Testis (tissue), 3 donors: ENCODE data around the gene RSPH1. TPM values are rescaled to one million over a fixed set of nuclear protein-coding genes. Genes with fewer than 3 reads are reported as not detected.

Source experiments
- DNase-seq: peaks from one replicate; pipeline ENCODE4 v3.0.0-alpha.2; 2019
- H3K27ac ChIP-seq, 2 donors: fragments of 200-600 bp; sonication (generic); one replicate each; pipeline ENCODE4 v1.5.1; 2019
- H3K27me3 ChIP-seq: fragments of 200-600 bp; sonication (generic); one replicate; pipeline ENCODE4 v1.5.1; 2019
- H3K36me3 ChIP-seq: fragments of 200-600 bp; sonication (generic); one replicate; pipeline ENCODE4 v1.5.1; 2017; ENCODE audit warnings: low read depth; ENCODE audit errors: missing control alignments
- H3K4me1 ChIP-seq: fragments of 200-600 bp; sonication (generic); one replicate; pipeline ENCODE4 v1.5.1; 2019
- H3K4me3 ChIP-seq, 2 donors: fragments of 200-600 bp; sonication (generic); one replicate each; pipeline ENCODE4 v1.5.1; 2017 to 2019
- H3K9me3 ChIP-seq: fragments of 200-600 bp; sonication (generic); one replicate; pipeline ENCODE4 v1.5.1; 2017
- POLR2A ChIP-seq: fragments of 450-650 bp; IDR thresholded peaks from one replicate; pipeline ENCODE4 v1.6.1; 2017; ENCODE audit warnings: antibody characterized with exemption, mild to moderate bottlenecking, moderate library complexity
- WGBS, 2 donors: methylation state at CpG; one replicate each; pipeline ENCODE4 v1.1.5; 2018; 5-methylcytosine and 5-hydroxymethylcytosine counted together
- intact Hi-C: fragments of 100-400 bp; cut with DNase I; formaldehyde crosslinking; loops from one replicate; pipeline ENCODE4 v1.15.1; 2023; ENCODE audit warnings: low total_unique reads
- polyA plus RNA-seq: library from polyadenylated mRNA; stranded (reverse); fragments of 350-450 nt; fragmentation: Illumina TruSeq; extraction: RNeasy Lipid Tissue Mini Kit (QIAGEN cat#74804); gene quantifications from one replicate; pipeline ENCODE4 v1.2.3, GENCODE V29; 2014; ENCODE audit warnings: low read depth, low replicate concordance; ENCODE audit not compliant: insufficient read depth
- total RNA-seq, 2 donors: library from RNA; depleted of rRNA; stranded (reverse); fragments of >200 nt; gene quantifications; one replicate each; pipeline ENCODE4 v1.2.3, GENCODE V29; 2016
- TF ChIP-seq, protein P1 (sequence below), 3 experiments: fragments of 450-650 bp in 2 of 3; fragments of 200-600 bp in 1 of 3; sonication (generic) in 1 of 3; IDR thresholded peaks; one replicate each; pipeline ENCODE4 v1.5.1; 2016 to 2019; ENCODE audit warnings: antibody characterized with exemption in 3 of 3, mild to moderate bottlenecking in 2 of 3, moderate library complexity in 1 of 3

The RSPH1 gene
- total and polyA plus RNA-seq, 3 donors from 2014 or later: 10.4 to 59.6 (median 20.8) TPM

- peaks cover 13% of the 10 kb centered on the region for H3K4me1 ChIP-seq
- intact Hi-C loops: no loop called here
- no peaks in the 10 kb centered on the region for H3K27me3 ChIP-seq
- H3K27ac ChIP-seq: peak overlapping the region; percentile 48 to 74
- TF ChIP-seq, protein P1, sequence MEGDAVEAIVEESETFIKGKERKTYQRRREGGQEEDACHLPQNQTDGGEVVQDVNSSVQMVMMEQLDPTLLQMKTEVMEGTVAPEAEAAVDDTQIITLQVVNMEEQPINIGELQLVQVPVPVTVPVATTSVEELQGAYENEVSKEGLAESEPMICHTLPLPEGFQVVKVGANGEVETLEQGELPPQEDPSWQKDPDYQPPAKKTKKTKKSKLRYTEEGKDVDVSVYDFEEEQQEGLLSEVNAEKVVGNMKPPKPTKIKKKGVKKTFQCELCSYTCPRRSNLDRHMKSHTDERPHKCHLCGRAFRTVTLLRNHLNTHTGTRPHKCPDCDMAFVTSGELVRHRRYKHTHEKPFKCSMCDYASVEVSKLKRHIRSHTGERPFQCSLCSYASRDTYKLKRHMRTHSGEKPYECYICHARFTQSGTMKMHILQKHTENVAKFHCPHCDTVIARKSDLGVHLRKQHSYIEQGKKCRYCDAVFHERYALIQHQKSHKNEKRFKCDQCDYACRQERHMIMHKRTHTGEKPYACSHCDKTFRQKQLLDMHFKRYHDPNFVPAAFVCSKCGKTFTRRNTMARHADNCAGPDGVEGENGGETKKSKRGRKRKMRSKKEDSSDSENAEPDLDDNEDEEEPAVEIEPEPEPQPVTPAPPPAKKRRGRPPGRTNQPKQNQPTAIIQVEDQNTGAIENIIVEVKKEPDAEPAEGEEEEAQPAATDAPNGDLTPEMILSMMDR (IDR thresholded peaks at IDR 0.05): no peak
- no peak for DNase-seq
- H3K4me3 ChIP-seq: no peak overlapping the region
- H3K36me3 ChIP-seq: no peaks in the 10 kb centered on the region
- 32 to 46% methylated on average over 15 of the region's 15 CpGs for WGBS, 2 donors
- H3K9me3 ChIP-seq: no peaks in the 10 kb centered on the region
Observed at GRCh38 chr21:42525029-42525581, 29.1 kb upstream of the RSPH1 start.

GRCh38 chr21:42524341-42525028 lies 28.5 kb upstream of the RSPH1 start:
- peaks cover 13% of the 10 kb centered on the region for H3K4me1 ChIP-seq
- TF ChIP-seq, protein P1 (IDR thresholded peaks at IDR 0.05): no peak
- no peak for TF ChIP-seq POLR2A
- no peaks in the 10 kb centered on the region for H3K27me3 ChIP-seq
- H3K27ac ChIP-seq: peak overlapping the region; percentile 48 to 74
- no peaks in the 10 kb centered on the region for H3K9me3 ChIP-seq
- DNase-seq: peak; percentile 67
- intact Hi-C loops: no loop called here
- no peak overlapping the region for H3K4me3 ChIP-seq
- no peaks in the 10 kb centered on the region for H3K36me3 ChIP-seq
- 38 to 53% methylated on average over 17 of the region's 17 CpGs for WGBS, 2 donors

- Histone ChIP-seq H3K27me3 (no peaks in the 10 kb centered on the region), H3K4me3 (no peak overlapping the region), H3K27ac (peak overlapping the region; percentile 4 to 74), H3K4me1 (peaks cover 13% of the 10 kb centered on the region), H3K9me3 (no peaks in the 10 kb centered on the region), H3K36me3 (no peaks in the 10 kb centered on the region)
- TF ChIP-seq POLR2A: no peak
- TF ChIP-seq, protein P1 (IDR thresholded peaks at IDR 0.05): no peak
- no peak for DNase-seq
- intact Hi-C loops: no loop called here
- 87 to 90% methylated on average over 9 of the region's 9 CpGs for WGBS, 2 donors
Observed at GRCh38 chr21:42523941-42524340, 27.9 kb upstream of the RSPH1 start.

- H3K27ac ChIP-seq: no peak overlapping the region
- no peaks in the 10 kb centered on the region for H3K27me3 ChIP-seq
- 89 to 92% methylated on average over 7 of the region's 7 CpGs for WGBS, 2 donors
- H3K4me3 ChIP-seq: no peak overlapping the region
- H3K9me3 ChIP-seq: no peaks in the 10 kb centered on the region
- intact Hi-C loops: no loop called here
- peaks cover 13% of the 10 kb centered on the region for H3K4me1 ChIP-seq
- DNase-seq: no peak
- H3K36me3 ChIP-seq: no peaks in the 10 kb centered on the region
- TF ChIP-seq, protein P1 (IDR thresholded peaks at IDR 0.05): no peak
- TF ChIP-seq POLR2A: no peak
Observed at GRCh38 chr21:42523211-42523610, 27.2 kb upstream of the RSPH1 start.

GRCh38 chr21:42522771-42523170 lies 26.7 kb upstream of the RSPH1 start:
- no peaks in the 10 kb centered on the region for H3K27me3 ChIP-seq
- H3K4me1 ChIP-seq: peaks cover 13% of the 10 kb centered on the region
- 97% methylated on average over 8 of the region's 8 CpGs; no CpG with 5 or more reads in 1 of the 2 donors for WGBS, 2 donors
- H3K9me3 ChIP-seq: no peaks in the 10 kb centered on the region
- TF ChIP-seq POLR2A: no peak
- TF ChIP-seq, protein P1 (IDR thresholded peaks at IDR 0.05): no peak
- H3K4me3 ChIP-seq: no peak overlapping the region
- no peaks in the 10 kb centered on the region for H3K36me3 ChIP-seq
- intact Hi-C loops: no loop called here
- DNase-seq: no peak
- no peak overlapping the region for H3K27ac ChIP-seq
